Uterus (tissue), 2 donors: ENCODE data around the gene PDE10A.

Experiments
- CTCF ChIP-seq, 4 experiments: fragments of 200-600 bp in 2 of 4; fragments of 450-650 bp in 2 of 4; sonication (generic) in 2 of 4; IDR thresholded peaks; one replicate each; pipeline ENCODE4 v1.5.1; 2016 to 2019; ENCODE audit warnings: antibody characterized with exemption in 4 of 4, mild to moderate bottlenecking in 2 of 4, moderate library complexity in 1 of 4
- POLR2A ChIP-seq, 2 donors: fragments of 450-650 bp; IDR thresholded peaks; one replicate each; pipeline ENCODE4 v1.6.1; 2016; ENCODE audit warnings: antibody characterized with exemption in 2 of 2, mild to moderate bottlenecking in 1 of 2, moderate library complexity in 1 of 2

- TF ChIP-seq CTCF (IDR thresholded peaks at IDR 0.05) (no peak), POLR2A (IDR thresholded peaks at IDR 0.05) (no peak)
These were observed 14.1 kb upstream of the PDE10A start for GRCh38 chr6:165677091-165677490.
